Loucy (cell line): Measurements from ENCODE around the gene FADS2.

Source experiments
- H2AFZ ChIP-seq: fragments of 200-600 bp; sonication (generic); 2 replicates; pipeline ENCODE4 v1.6.0; 2016; ENCODE audit warnings: antibody characterized with exemption, mild to moderate bottlenecking, low read length, moderate library complexity
- H3F3A ChIP-seq: fragments of 200-600 bp; 2 replicates; pipeline ENCODE4 v1.6.0; 2016; ENCODE audit warnings: antibody characterized with exemption, low read depth, mild to moderate bottlenecking
- H3K27me3 ChIP-seq: fragments of 200-600 bp; sonication (generic); 2 replicates; pipeline ENCODE4 v1.6.1; 2014; ENCODE audit warnings: low read length, mild to moderate bottlenecking; ENCODE audit not compliant: insufficient read depth, poor library complexity, severe bottlenecking
- H3K36me3 ChIP-seq: fragments of 200-600 bp; sonication (generic); 2 replicates; pipeline ENCODE4 v1.6.1; 2016; ENCODE audit warnings: low read length; ENCODE audit not compliant: insufficient read depth
- H3K4me1 ChIP-seq: fragments of 200-600 bp; sonication (generic); 2 replicates; pipeline ENCODE4 v1.5.1; 2014; ENCODE audit warnings: low read length, mild to moderate bottlenecking; ENCODE audit not compliant: insufficient read depth, poor library complexity, severe bottlenecking
- H3K4me2 ChIP-seq: fragments of 200-600 bp; sonication (generic); 2 replicates; pipeline ENCODE4 v1.6.0; 2014; ENCODE audit warnings: antibody characterized with exemption, low read length, low read depth, mild to moderate bottlenecking; ENCODE audit not compliant: poor library complexity, severe bottlenecking
- H3K4me3 ChIP-seq: fragments of 200-600 bp; sonication (generic); 2 replicates; pipeline ENCODE4 v1.5.1; 2014; ENCODE audit warnings: low read length, mild to moderate bottlenecking, mixed read lengths; ENCODE audit not compliant: poor library complexity, severe bottlenecking
- H3K79me2 ChIP-seq: fragments of 200-600 bp; sonication (generic); 2 replicates; pipeline ENCODE4 v1.6.1; 2014; ENCODE audit warnings: low read length; ENCODE audit not compliant: insufficient read depth
- H3K9ac ChIP-seq: fragments of 200-600 bp; sonication (generic); 2 replicates; pipeline ENCODE4 v1.6.0; 2014; ENCODE audit warnings: mild to moderate bottlenecking, low read depth, low read length, moderate library complexity; ENCODE audit not compliant: poor library complexity, severe bottlenecking
- H3K9me2 ChIP-seq: fragments of 200-600 bp; sonication (generic); replicated peaks from 2 replicates; pipeline ENCODE4 v1.6.1; 2016; ENCODE audit warnings: low read depth, low read length, mixed read lengths
- H3K9me3 ChIP-seq: fragments of 200-600 bp; sonication (generic); 2 replicates; pipeline ENCODE4 v1.6.1; 2014; ENCODE audit warnings: mild to moderate bottlenecking, antibody characterized with exemption, low read length, low read depth; ENCODE audit not compliant: insufficient read depth
- H4K20me1 ChIP-seq: fragments of 200-600 bp; sonication (generic); 2 replicates; pipeline ENCODE4 v1.6.0; 2014; ENCODE audit warnings: antibody characterized with exemption, low read length, mild to moderate bottlenecking; ENCODE audit not compliant: insufficient read depth, poor library complexity, severe bottlenecking
- EZH2phosphoT487 ChIP-seq: fragments of 200-600 bp; IDR thresholded peaks from 2 replicates; pipeline ENCODE4 v1.6.1; 2018; ENCODE audit warnings: antibody characterized with exemption, mild to moderate bottlenecking, moderate library complexity, borderline replicate concordance
- TF ChIP-seq, protein P1 (sequence below): fragments of 200-600 bp; sonication (generic); conservative IDR thresholded peaks from 2 replicates; pipeline ENCODE4 v1.5.1; 2014; ENCODE audit warnings: mild to moderate bottlenecking, antibody characterized with exemption, low read length

FADS2 gene

GRCh38 chr11:61841636-61842527 is 13.8 kb downstream of the FADS2 start:
- H4K20me1 ChIP-seq, result peaks cover 15% of the 10 kb centered on the region
- H3K36me3 ChIP-seq, result peaks cover 81% of the 10 kb centered on the region; the same call in 1 of the 2 replicates
- TF ChIP-seq EZH2phosphoT487, result no peak
- TF ChIP-seq, protein P1, sequence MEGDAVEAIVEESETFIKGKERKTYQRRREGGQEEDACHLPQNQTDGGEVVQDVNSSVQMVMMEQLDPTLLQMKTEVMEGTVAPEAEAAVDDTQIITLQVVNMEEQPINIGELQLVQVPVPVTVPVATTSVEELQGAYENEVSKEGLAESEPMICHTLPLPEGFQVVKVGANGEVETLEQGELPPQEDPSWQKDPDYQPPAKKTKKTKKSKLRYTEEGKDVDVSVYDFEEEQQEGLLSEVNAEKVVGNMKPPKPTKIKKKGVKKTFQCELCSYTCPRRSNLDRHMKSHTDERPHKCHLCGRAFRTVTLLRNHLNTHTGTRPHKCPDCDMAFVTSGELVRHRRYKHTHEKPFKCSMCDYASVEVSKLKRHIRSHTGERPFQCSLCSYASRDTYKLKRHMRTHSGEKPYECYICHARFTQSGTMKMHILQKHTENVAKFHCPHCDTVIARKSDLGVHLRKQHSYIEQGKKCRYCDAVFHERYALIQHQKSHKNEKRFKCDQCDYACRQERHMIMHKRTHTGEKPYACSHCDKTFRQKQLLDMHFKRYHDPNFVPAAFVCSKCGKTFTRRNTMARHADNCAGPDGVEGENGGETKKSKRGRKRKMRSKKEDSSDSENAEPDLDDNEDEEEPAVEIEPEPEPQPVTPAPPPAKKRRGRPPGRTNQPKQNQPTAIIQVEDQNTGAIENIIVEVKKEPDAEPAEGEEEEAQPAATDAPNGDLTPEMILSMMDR, result no peak
- no peak overlapping the region for H3K4me2 ChIP-seq
- no peak overlapping the region for H2AFZ ChIP-seq
- peaks cover 8% of the 10 kb centered on the region for H3K4me1 ChIP-seq
- H3K9me3 ChIP-seq, result no peaks in the 10 kb centered on the region
- H3K79me2 ChIP-seq, result peaks cover 51% of the 10 kb centered on the region
- no peak overlapping the region for H3K4me3 ChIP-seq
- H3K9ac ChIP-seq, result no peak overlapping the region
- no peaks in the 10 kb centered on the region for H3K27me3 ChIP-seq
- no peaks in the 10 kb centered on the region for H3K9me2 ChIP-seq
- H3F3A ChIP-seq, result no peaks in the 10 kb centered on the region

GRCh38 chr11:61842528-61842820 is 14.4 kb downstream of the FADS2 start:
- Histone ChIP-seq H3K27me3 (no peaks in the 10 kb centered on the region), H3K9me3 (no peaks in the 10 kb centered on the region), H2AFZ (no peak overlapping the region), H3K79me2 (peaks cover 45% of the 10 kb centered on the region; the same call in 1 of the 2 replicates), H4K20me1 (peaks cover 13% of the 10 kb centered on the region), H3K4me2 (no peak overlapping the region), H3K9ac (no peak overlapping the region), H3F3A (no peaks in the 10 kb centered on the region), H3K4me3 (no peak overlapping the region), H3K36me3 (peaks cover 87% of the 10 kb centered on the region; the same call in 1 of the 2 replicates), H3K4me1 (peaks cover 2% of the 10 kb centered on the region), H3K9me2 (no peaks in the 10 kb centered on the region)
- no peak for TF ChIP-seq EZH2phosphoT487
- TF ChIP-seq, protein P1, result no peak

GRCh38 chr11:61844909-61845565 is 16.9 kb downstream of the FADS2 start:
- TF ChIP-seq EZH2phosphoT487, result no peak
- TF ChIP-seq, protein P1, result no peak
- Histone ChIP-seq H3K79me2 (peaks cover 22% of the 10 kb centered on the region; the same call in 1 of the 2 replicates), H3K9me3 (no peaks in the 10 kb centered on the region), H4K20me1 (peaks cover 14% of the 10 kb centered on the region), H2AFZ (no peak overlapping the region), H3K27me3 (no peaks in the 10 kb centered on the region), H3F3A (no peaks in the 10 kb centered on the region; the same call in 1 of the 2 replicates), H3K4me3 (no peak overlapping the region), H3K4me1 (no peaks in the 10 kb centered on the region), H3K36me3 (peaks cover 92% of the 10 kb centered on the region), H3K9me2 (no peaks in the 10 kb centered on the region), H3K4me2 (no peak overlapping the region), H3K9ac (no peak overlapping the region)
